Upper lobe of left lung (tissue), 6 donors: Measurements from ENCODE around the gene FMNL2. TPM values are rescaled to one million over a fixed set of nuclear protein-coding genes. Genes with fewer than 3 reads are reported as not detected.

Experiments
- ATAC-seq, 2 donors: fragments of 200-7000 bp; cut with Tn5 transposase; one replicate each; pipeline ENCODE4 v1.9.1; 2022; ENCODE audit warnings: mild to moderate bottlenecking in 2 of 2, moderate library complexity in 2 of 2; ENCODE audit not compliant: low FRiP score in 2 of 2
- DNase-seq, 2 donors: peaks; one replicate each; pipeline ENCODE4 v3.0.0-alpha.2; 2019 to 2020
- H3K27ac ChIP-seq, 4 donors: fragments of 200-600 bp; sonication (generic); one replicate each; pipeline ENCODE4 v1.5.1; 2016 to 2019
- H3K27me3 ChIP-seq, 4 donors: fragments of 200-600 bp; sonication (generic); one replicate each; pipeline ENCODE4 v1.5.1; 2017 to 2019
- H3K36me3 ChIP-seq, 4 donors: fragments of 200-600 bp; sonication (generic); one replicate each; pipeline ENCODE4 v1.5.1; 2016 to 2019
- H3K4me1 ChIP-seq, 4 donors: fragments of 200-600 bp; sonication (generic); one replicate each; pipeline ENCODE4 v1.5.1; 2018 to 2019
- H3K4me3 ChIP-seq, 4 donors: fragments of 200-600 bp; sonication (generic); one replicate each; pipeline ENCODE4 v1.5.1; 2017 to 2019; ENCODE audit warnings: mild to moderate bottlenecking in 2 of 4, moderate library complexity in 1 of 4
- H3K9me3 ChIP-seq, 4 donors: fragments of 200-600 bp; sonication (generic); one replicate each; pipeline ENCODE4 v1.5.1; 2018 to 2019
- CTCF ChIP-seq, 6 experiments: fragments of 450-650 bp in 4 of 6; fragments of 200-600 bp in 2 of 6; sonication (generic) in 2 of 6; IDR thresholded peaks; one replicate each; pipeline ENCODE4 v1.5.1; 2016 to 2019; ENCODE audit warnings: antibody characterized with exemption in 6 of 6
- EP300 ChIP-seq, 4 donors: sonication (generic); formaldehyde crosslinking; IDR thresholded peaks; one replicate each; pipeline ENCODE4 v1.5.1; 2017; ENCODE audit warnings: antibody characterized with exemption in 4 of 4, control low read depth in 2 of 4
- POLR2A ChIP-seq, 4 donors: fragments of 450-650 bp; IDR thresholded peaks; one replicate each; pipeline ENCODE4 v1.5.1; 2016 to 2017; ENCODE audit warnings: antibody characterized with exemption in 4 of 4, mild to moderate bottlenecking in 2 of 4
- POLR2AphosphoS5 ChIP-seq, 2 donors: sonication (generic); formaldehyde crosslinking; IDR thresholded peaks; one replicate each; pipeline ENCODE4 v1.5.1; 2017; ENCODE audit warnings: antibody characterized with exemption in 2 of 2
- WGBS, 2 donors: methylation state at CpG; one replicate each; pipeline ENCODE4 v1.1.5; 2017 to 2018; 5-methylcytosine and 5-hydroxymethylcytosine counted together
- total RNA-seq, 6 donors: library from RNA; depleted of rRNA in 4 of 6; stranded (reverse); fragments of >200 nt in 4 of 6; gene quantifications; one replicate each; pipeline versions ENCODE4 v1.1.0 to v1.2.1, GENCODE V29; 2016 to 2021
- donor health status: DM: no; HTN: no; CAD: no; lungs with moderate emphysema.
- donor health status: DM: no; HTN: yes; CAD: no; lungs with severe emphysema.

FMNL2 gene
- total RNA-seq, 6 donors from 2014 or later: 49.9 to 160 (median 66.9) TPM

- Histone ChIP-seq H3K27me3 (no peaks in the 10 kb centered on the region), H3K9me3 (no peaks in the 10 kb centered on the region), H3K36me3 (no peaks in the 10 kb centered on the region), H3K27ac (no peak overlapping the region), H3K4me1 (no peaks in the 10 kb centered on the region), H3K4me3 (no peak overlapping the region)
- TF ChIP-seq POLR2AphosphoS5 (IDR thresholded peaks at IDR 0.05) (no peak), POLR2A (IDR thresholded peaks at IDR 0.05) (no peak), EP300 (IDR thresholded peaks at IDR 0.05) (no peak), CTCF (IDR thresholded peaks at IDR 0.05) (no peak)
- 72 to 84% methylated on average over 5 of the region's 5 CpGs for WGBS, 2 donors
- no peak for ATAC-seq
- no peak for DNase-seq
These were observed 123.5 kb downstream of the FMNL2 start for GRCh38 chr2:152458441-152458940.

- TF ChIP-seq EP300 (IDR thresholded peaks at IDR 0.05) (no peak), POLR2AphosphoS5 (IDR thresholded peaks at IDR 0.05) (no peak), CTCF (IDR thresholded peaks at IDR 0.05) (no peak), POLR2A (IDR thresholded peaks at IDR 0.05) (no peak)
- H3K9me3 ChIP-seq: no peaks in the 10 kb centered on the region
- H3K36me3 ChIP-seq: no peaks in the 10 kb centered on the region
- WGBS, 2 donors: 88 to 97% methylated on average over 2 of the region's 2 CpGs
- no peaks in the 10 kb centered on the region for H3K4me1 ChIP-seq
- ATAC-seq (no peak), DNase-seq (no peak)
- H3K27ac ChIP-seq: no peak overlapping the region
- H3K4me3 ChIP-seq: no peak overlapping the region
- H3K27me3 ChIP-seq: no peaks in the 10 kb centered on the region
These were observed 124.1 kb downstream of the FMNL2 start for GRCh38 chr2:152459091-152459490.

GRCh38 chr2:152460567-152460966, 125.6 kb downstream of the FMNL2 start:
- Histone ChIP-seq H3K36me3 (no peaks in the 10 kb centered on the region), H3K4me3 (no peak overlapping the region), H3K27ac (no peak overlapping the region), H3K27me3 (no peaks in the 10 kb centered on the region), H3K4me1 (peaks cover 0 to 9% (median 5%) of the 10 kb centered on the region in 4 donors), H3K9me3 (no peaks in the 10 kb centered on the region)
- ATAC-seq (no peak), DNase-seq (no peak)
- TF ChIP-seq POLR2AphosphoS5 (IDR thresholded peaks at IDR 0.05): no peak
- no peak for TF ChIP-seq CTCF (IDR thresholded peaks at IDR 0.05)
- no peak for TF ChIP-seq EP300 (IDR thresholded peaks at IDR 0.05)
- no peak for TF ChIP-seq POLR2A (IDR thresholded peaks at IDR 0.05)
- 93 to 94% methylated on average over 6 of the region's 6 CpGs for WGBS, 2 donors

- Histone ChIP-seq H3K27me3 (no peaks in the 10 kb centered on the region), H3K4me1 (peaks cover 5 to 22% (median 15%) of the 10 kb centered on the region in 4 donors), H3K27ac (no peak overlapping the region), H3K36me3 (no peaks in the 10 kb centered on the region), H3K9me3 (no peaks in the 10 kb centered on the region), H3K4me3 (no peak overlapping the region)
- no peak for TF ChIP-seq POLR2A (IDR thresholded peaks at IDR 0.05)
- no peak for TF ChIP-seq CTCF (IDR thresholded peaks at IDR 0.05)
- TF ChIP-seq EP300 (IDR thresholded peaks at IDR 0.05): no peak
- no peak for TF ChIP-seq POLR2AphosphoS5 (IDR thresholded peaks at IDR 0.05)
- ATAC-seq: no peak
- no peak for DNase-seq
- WGBS, 2 donors: 92 to 99% methylated on average over 3 of the region's 3 CpGs
These were observed 127.1 kb downstream of the FMNL2 start for GRCh38 chr2:152462120-152462519.

GRCh38 chr2:152462779-152463178, 127.8 kb downstream of the FMNL2 start:
- no peak for TF ChIP-seq POLR2A (IDR thresholded peaks at IDR 0.05)

More at GRCh38 chr2:152462779-152463178, 127.8 kb downstream of the FMNL2 start:
- Histone ChIP-seq H3K9me3 (no peaks in the 10 kb centered on the region), H3K4me3 (no peak overlapping the region), H3K36me3 (no peaks in the 10 kb centered on the region), H3K27me3 (no peaks in the 10 kb centered on the region), H3K4me1 (peaks cover 11 to 29% (median 22%) of the 10 kb centered on the region in 4 donors), H3K27ac (no peak overlapping the region)
- 85 to 94% methylated on average over 5 of the region's 5 CpGs for WGBS, 2 donors
- DNase-seq (no peak), ATAC-seq (no peak)
